GM12878 (cell line): ENCODE measurements around the gene DNASE1L1. TPM values are rescaled to one million over a fixed set of nuclear protein-coding genes. Genes with fewer than 3 reads are reported as not detected.

Experiments
- ATAC-seq: fragments of 200-7000 bp; cut with Tn5 transposase; 3 replicates; pipeline ENCODE4 v1.9.1; 2020; ENCODE audit warnings: mild to moderate bottlenecking, moderate library complexity
- BruUV-seq: library from RNA; stranded (reverse); fragments of 400-500 nt; replicated peaks from 2 replicates; lab custom pipeline; 2021; lab: Mats Ljungman, UMichigan
- CTCF ChIA-PET: fragments of 300-600 bp; sonication (Branson Sonifier 250); formaldehyde crosslinking; extraction: SDS; loops from one replicate; lab custom pipeline; 2021; ENCODE audit warnings: inconsistent platforms; lab: Yijun Ruan, JAX
- POLR2A ChIA-PET: fragments of 350-600 bp; formaldehyde crosslinking; extraction: SDS; loops from one replicate; lab custom pipeline; 2021; ENCODE audit warnings: inconsistent platforms; lab: Charles Lee
- RAD21 ChIA-PET: fragments of 300-600 bp; sonication (Branson Sonifier 250); formaldehyde crosslinking; loops from one replicate; lab custom pipeline; 2023; ENCODE audit warnings: antibody characterized with exemption; ENCODE audit not compliant: unreplicated experiment; lab: Charles Lee
- SMC1A ChIA-PET: fragments of 300-600 bp; sonication (Branson Sonifier 250); formaldehyde crosslinking; loops from one replicate; lab custom pipeline; 2023; ENCODE audit not compliant: unreplicated experiment, uncharacterized antibody; lab: Charles Lee
- DNase-seq: peaks from one replicate; pipeline ENCODE4 v3.0.0-alpha.2; 2011; ENCODE audit warnings: low read depth, low spot score
- FAIRE-seq: peaks from 3 replicates; lab custom pipeline; 2011; peaks lifted over from hg19 to GRCh38; lab: Jason Lieb, UNC
- H2AFZ ChIP-seq: 2 replicates; pipeline ENCODE4 v1.6.0; 2011; ENCODE audit warnings: low read depth, low read length, control low read depth; ENCODE audit not compliant: control insufficient read depth
- H3K27ac ChIP-seq: 2 replicates; pipeline ENCODE4 v1.5.1; 2011; ENCODE audit warnings: control low read depth; ENCODE audit not compliant: control insufficient read depth, insufficient read depth
- H3K27me3 ChIP-seq, 2 experiments: replicated peaks in 1 of 2; 2 replicates each; pipeline versions ENCODE4 v1.6.0 to v1.6.1; 2011; ENCODE audit warnings: low read length in 1 of 2; ENCODE audit not compliant: control insufficient read depth in 2 of 2, insufficient read depth in 2 of 2
- H3K36me3 ChIP-seq, 2 experiments: 2 replicates each; pipeline ENCODE4 v1.5.1; 2011; ENCODE audit warnings: low read length in 1 of 2; ENCODE audit not compliant: control insufficient read depth in 2 of 2, insufficient read depth in 2 of 2
- H3K4me1 ChIP-seq: 2 replicates; pipeline ENCODE4 v1.6.1; 2011; ENCODE audit warnings: mild to moderate bottlenecking, low read length, moderate library complexity, mixed read lengths; ENCODE audit not compliant: control insufficient read depth, insufficient read depth
- H3K4me2 ChIP-seq: 2 replicates; pipeline ENCODE4 v1.6.0; 2011; ENCODE audit warnings: control low read depth; ENCODE audit not compliant: control insufficient read depth, insufficient read depth
- H3K4me3 ChIP-seq: fragments of 200-600 bp; sonication (generic); 2 replicates; pipeline ENCODE4 v1.5.1; 2016
- H3K79me2 ChIP-seq: 2 replicates; pipeline ENCODE4 v1.6.0; 2011; ENCODE audit warnings: low read length; ENCODE audit not compliant: control insufficient read depth, insufficient read depth
- H3K9ac ChIP-seq: 2 replicates; pipeline ENCODE4 v1.8.0; 2011; ENCODE audit warnings: low read length, control low read depth, mixed read lengths; ENCODE audit not compliant: control insufficient read depth, insufficient read depth
- H3K9me3 ChIP-seq: replicated peaks from 3 replicates; pipeline ENCODE4 v1.5.1; 2011; ENCODE audit warnings: mild to moderate bottlenecking, low read length; ENCODE audit not compliant: control insufficient read depth, insufficient read depth
- H4K20me1 ChIP-seq: 2 replicates; pipeline ENCODE4 v1.6.0; 2011; ENCODE audit not compliant: control insufficient read depth, insufficient read depth
- HDGF ChIP-seq: fragments of 450-650 bp; IDR thresholded peaks from 2 replicates; pipeline ENCODE4 v1.6.1; 2016; ENCODE audit warnings: antibody characterized with exemption
- POLR2A ChIP-seq: IDR thresholded peaks from 2 replicates; pipeline ENCODE4 v1.6.1; 2011; ENCODE audit warnings: low read depth, mild to moderate bottlenecking, low read length
- WGBS: methylation state at CpG from one replicate; pipeline ENCODE4 v1.1.6; 2016; ENCODE audit warnings: low lambda C conversion rate; ENCODE audit not compliant: insufficient replicate concordance, insufficient coverage; ENCODE audit errors: missing lambda C conversion rate; 5-methylcytosine and 5-hydroxymethylcytosine counted together
- in situ Hi-C: fragments of 300-500 bp; cut with MboI; formaldehyde crosslinking; loops from 9 replicates; pipeline ENCODE4 v1.14.3; 2018; ENCODE audit warnings: mixed read lengths
- intact Hi-C: fragments of 100-400 bp; cut with micrococcal nuclease; formaldehyde crosslinking; loops from one replicate; pipeline ENCODE4 v1.14.2; 2022; ENCODE audit not compliant: unreplicated experiment
- microRNA-seq: library from miRNA; unstranded; fragments of <30 nt; microRNA quantifications from one replicate; pipeline ENCODE4, GENCODE V29; 2018
- polyA plus RNA-seq, 11 experiments: library from polyadenylated mRNA; depleted of rRNA in 4 of 11; unstranded in 6 of 11; stranded (reverse) in 5 of 11; fragments of >200 nt; fragmentation: Nextera tagmentation in 4 of 11; fragmentation: Illumina TruSeq in 1 of 11; extraction: Ambion mirVana in 4 of 11; extraction: Trizol in 1 of 11; gene quantifications; 1 replicate in 1 of 11; 2 replicates in 10 of 11; pipeline versions ENCODE4 v1.2.1 to v1.2.3, GENCODE V29; 2011 to 2016; ENCODE audit warnings: inconsistent platforms in 2 of 11, missing spikeins in 2 of 11, low read depth in 1 of 11
- small RNA-seq: library from RNA; depleted of rRNA; stranded (forward); fragments of <200 nt; gene quantifications from one replicate; pipeline ENCODE3, GENCODE V24; 2014
- total RNA-seq, 4 experiments: library from RNA; depleted of rRNA in 3 of 4; stranded (reverse); fragments of >200 nt in 3 of 4; fragmentation: Illumina TruSeq in 1 of 4; extraction: Trizol in 1 of 4; gene quantifications; 2 replicates each; pipeline versions ENCODE4 v1.2.1 to v1.2.3, GENCODE V29; 2013 to 2021

Gene DNASE1L1
- total and polyA plus RNA-seq, 10 of the 15 experiments (the other 5 are each of a cell fraction or from before 2014, with no cell fraction given): 0.60 to 22.7 (median 6.8) TPM

DNA sequence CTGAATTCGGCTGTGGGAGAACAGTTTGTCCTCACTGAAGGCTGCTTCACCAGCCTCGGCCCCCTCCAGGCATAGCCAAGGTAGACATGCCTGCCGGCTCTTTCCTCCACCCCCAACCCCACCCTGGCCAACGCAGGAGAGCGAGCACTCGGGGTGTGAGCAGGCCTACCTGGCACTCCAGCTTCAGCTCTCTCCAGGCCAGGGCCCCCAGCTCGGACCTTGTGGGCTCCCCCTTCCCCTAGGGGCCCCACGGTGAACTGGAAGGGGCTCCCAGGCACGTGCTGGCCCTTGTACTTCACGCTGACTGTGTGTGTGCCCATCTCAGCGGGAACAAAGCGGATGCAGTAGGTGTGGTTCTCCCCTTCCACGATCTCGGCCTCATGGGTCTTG lies 57.0 kb downstream of the DNASE1L1 start:
- TF ChIP-seq HDGF (no peak), POLR2A (peak; percentile 49)
- Histone ChIP-seq H3K9ac (no peak overlapping the region), H3K27ac (no peak overlapping the region), H3K27me3 (no peaks in the 10 kb centered on the region), H4K20me1 (no peaks in the 10 kb centered on the region), H3K4me3 (no peak overlapping the region), H3K4me1 (no peaks in the 10 kb centered on the region), H3K36me3 (peaks cover 0 to 49% of the 10 kb centered on the region in 2 experiments; a peak in 2 of 4 replicates), H2AFZ (no peak overlapping the region), H3K9me3 (no peaks in the 10 kb centered on the region; the same call in 2 of the 3 replicates), H3K4me2 (no peak overlapping the region), H3K79me2 (no peaks in the 10 kb centered on the region)
- ChIA-PET SMC1A (no interaction called here), CTCF (no interaction called here), POLR2A (no interaction called here), RAD21 (no interaction called here)
- in situ Hi-C loops: no loop called here
- ATAC-seq: no peak
- no peak for DNase-seq
- BruUV-seq: no TSS peak
- FAIRE-seq: no peak
- intact Hi-C loops: no loop called here
- 54% methylated on average over 14 of the region's 14 CpGs for WGBS

Small RNA genes within 50 kb of the gene (microRNA-seq; reads per million reads assigned to microRNA genes)
- gene MIR6858: not detected

Small RNA genes within 50 kb of the gene (small RNA-seq; reads per million reads assigned to genes)
- gene MIR6858: 0.35 reads per million
- not detected for gene SNORA70

Other genes with a start within 250 kb of the DNASE1L1 start
Only the 7 nearest of the 22 such genes appear.
- gene FLNA, start 34.6 kb downstream of the DNASE1L1 start, total RNA-seq (2014; rRNA removed): 379 and 459 TPM in 2 replicates
- 128 and 137 TPM in 2 replicates for gene FLNA, start 34.6 kb downstream of the DNASE1L1 start, total RNA-seq (2014; rRNA removed; fragmentation: Illumina TruSeq; extraction: Trizol)
- gene FLNA, start 34.6 kb downstream of the DNASE1L1 start, total RNA-seq (2021): 617 and 643 TPM in 2 replicates
- 22.1 and 56.9 TPM in 2 replicates for gene FLNA, start 34.6 kb downstream of the DNASE1L1 start, polyA plus RNA-seq (2011; rRNA removed)
- gene FLNA, start 34.6 kb downstream of the DNASE1L1 start, polyA plus RNA-seq (2014; fragmentation: Illumina TruSeq; extraction: Trizol): 52.0 and 174 TPM in 2 replicates
- 10 to 100 TPM in 1 of 2 experiments, 1 to 10 TPM in 1; 5.1 to 30.6 TPM for gene FLNA, start 34.6 kb downstream of the DNASE1L1 start, polyA plus RNA-seq (2014; fragmentation: Nextera tagmentation; extraction: Ambion mirVana)
- gene FLNA, start 34.6 kb downstream of the DNASE1L1 start, polyA plus RNA-seq (2014; rRNA removed): 168 and 269 TPM in 2 replicates
- 100 to 1,000 TPM; 344 to 347 TPM for gene FLNA, start 34.6 kb downstream of the DNASE1L1 start, polyA plus RNA-seq (2016; fragmentation: Nextera tagmentation; extraction: Ambion mirVana)
- 13.1 and 16.0 TPM in 2 replicates for gene EMD, start 30.0 kb downstream of the DNASE1L1 start, total RNA-seq (2014; rRNA removed)
- 26.7 and 27.1 TPM in 2 replicates for gene EMD, start 30.0 kb downstream of the DNASE1L1 start, total RNA-seq (2014; rRNA removed; fragmentation: Illumina TruSeq; extraction: Trizol)
- 58.5 and 59.3 TPM in 2 replicates for gene EMD, start 30.0 kb downstream of the DNASE1L1 start, total RNA-seq (2021)
- 15.3 and 23.3 TPM in 2 replicates for gene EMD, start 30.0 kb downstream of the DNASE1L1 start, polyA plus RNA-seq (2011; rRNA removed)
- gene EMD, start 30.0 kb downstream of the DNASE1L1 start, polyA plus RNA-seq (2014; fragmentation: Illumina TruSeq; extraction: Trizol): 63.8 and 83.3 TPM in 2 replicates
- gene EMD, start 30.0 kb downstream of the DNASE1L1 start, polyA plus RNA-seq (2014; fragmentation: Nextera tagmentation; extraction: Ambion mirVana): 1 to 10 TPM in 1 of 2 experiments, under 1 TPM in 1; 0.76 to 1.9 TPM
- 63.9 TPM in 2 replicates for gene EMD, start 30.0 kb downstream of the DNASE1L1 start, polyA plus RNA-seq (2014; rRNA removed)
- gene EMD, start 30.0 kb downstream of the DNASE1L1 start, polyA plus RNA-seq (2016; fragmentation: Nextera tagmentation; extraction: Ambion mirVana): 100 to 1,000 TPM in 1 of 2 experiments, 10 to 100 TPM in 1; 89.5 to 100 TPM
- gene RPL10, start 10.9 kb downstream of the DNASE1L1 start, total RNA-seq (2014; rRNA removed): 4,925 and 4,997 TPM in 2 replicates
- gene RPL10, start 10.9 kb downstream of the DNASE1L1 start, total RNA-seq (2014; rRNA removed; fragmentation: Illumina TruSeq; extraction: Trizol): 3,759 and 3,772 TPM in 2 replicates
- gene RPL10, start 10.9 kb downstream of the DNASE1L1 start, total RNA-seq (2021): 4,064 and 4,152 TPM in 2 replicates
- 2,618 and 3,504 TPM in 2 replicates for gene RPL10, start 10.9 kb downstream of the DNASE1L1 start, polyA plus RNA-seq (2011; rRNA removed)
- gene RPL10, start 10.9 kb downstream of the DNASE1L1 start, polyA plus RNA-seq (2014; fragmentation: Illumina TruSeq; extraction: Trizol): 6,343 and 6,987 TPM in 2 replicates
- gene RPL10, start 10.9 kb downstream of the DNASE1L1 start, polyA plus RNA-seq (2014; fragmentation: Nextera tagmentation; extraction: Ambion mirVana): 1,000 to 10,000 TPM; 5,383 to 7,222 TPM
- 6,238 and 6,871 TPM in 2 replicates for gene RPL10, start 10.9 kb downstream of the DNASE1L1 start, polyA plus RNA-seq (2014; rRNA removed)
- 1,000 to 10,000 TPM; 1,938 to 2,032 TPM for gene RPL10, start 10.9 kb downstream of the DNASE1L1 start, polyA plus RNA-seq (2016; fragmentation: Nextera tagmentation; extraction: Ambion mirVana)
- gene TAFAZZIN, start 2.3 kb upstream of the DNASE1L1 start, total RNA-seq (2014; rRNA removed): 25.3 and 31.3 TPM in 2 replicates
- 14.2 and 15.3 TPM in 2 replicates for gene TAFAZZIN, start 2.3 kb upstream of the DNASE1L1 start, total RNA-seq (2014; rRNA removed; fragmentation: Illumina TruSeq; extraction: Trizol)
- gene TAFAZZIN, start 2.3 kb upstream of the DNASE1L1 start, total RNA-seq (2021): 37.0 and 39.2 TPM in 2 replicates
- gene TAFAZZIN, start 2.3 kb upstream of the DNASE1L1 start, polyA plus RNA-seq (2011; rRNA removed): 15.7 and 20.0 TPM in 2 replicates
- gene TAFAZZIN, start 2.3 kb upstream of the DNASE1L1 start, polyA plus RNA-seq (2014; fragmentation: Illumina TruSeq; extraction: Trizol): 21.8 and 22.6 TPM in 2 replicates
- gene TAFAZZIN, start 2.3 kb upstream of the DNASE1L1 start, polyA plus RNA-seq (2014; fragmentation: Nextera tagmentation; extraction: Ambion mirVana): 1 to 10 TPM in 1 of 2 experiments, under 1 TPM in 1; 0.71 to 1.4 TPM
- gene TAFAZZIN, start 2.3 kb upstream of the DNASE1L1 start, polyA plus RNA-seq (2014; rRNA removed): 43.1 and 50.4 TPM in 2 replicates
- 10 to 100 TPM; 25.0 to 31.6 TPM for gene TAFAZZIN, start 2.3 kb upstream of the DNASE1L1 start, polyA plus RNA-seq (2016; fragmentation: Nextera tagmentation; extraction: Ambion mirVana)
- gene ATP6AP1, start 19.4 kb upstream of the DNASE1L1 start, total RNA-seq (2014; rRNA removed): 23.0 and 25.0 TPM in 2 replicates
- gene ATP6AP1, start 19.4 kb upstream of the DNASE1L1 start, total RNA-seq (2014; rRNA removed; fragmentation: Illumina TruSeq; extraction: Trizol): 15.3 and 15.8 TPM in 2 replicates
- gene ATP6AP1, start 19.4 kb upstream of the DNASE1L1 start, total RNA-seq (2021): 31.2 and 35.7 TPM in 2 replicates
- gene ATP6AP1, start 19.4 kb upstream of the DNASE1L1 start, polyA plus RNA-seq (2011; rRNA removed): 20.2 and 39.8 TPM in 2 replicates
- 19.5 and 32.8 TPM in 2 replicates for gene ATP6AP1, start 19.4 kb upstream of the DNASE1L1 start, polyA plus RNA-seq (2014; fragmentation: Illumina TruSeq; extraction: Trizol)
- gene ATP6AP1, start 19.4 kb upstream of the DNASE1L1 start, polyA plus RNA-seq (2014; fragmentation: Nextera tagmentation; extraction: Ambion mirVana): 1 to 10 TPM; 4.5 to 7.8 TPM
- gene ATP6AP1, start 19.4 kb upstream of the DNASE1L1 start, polyA plus RNA-seq (2014; rRNA removed): 44.2 and 45.5 TPM in 2 replicates
- 10 to 100 TPM; 56.3 to 56.4 TPM for gene ATP6AP1, start 19.4 kb upstream of the DNASE1L1 start, polyA plus RNA-seq (2016; fragmentation: Nextera tagmentation; extraction: Ambion mirVana)
- gene GDI1, start 27.9 kb upstream of the DNASE1L1 start, total RNA-seq (2014; rRNA removed): 46.6 and 59.9 TPM in 2 replicates
- gene GDI1, start 27.9 kb upstream of the DNASE1L1 start, total RNA-seq (2014; rRNA removed; fragmentation: Illumina TruSeq; extraction: Trizol): 22.2 and 22.7 TPM in 2 replicates
- 57.9 and 61.3 TPM in 2 replicates for gene GDI1, start 27.9 kb upstream of the DNASE1L1 start, total RNA-seq (2021)
- gene GDI1, start 27.9 kb upstream of the DNASE1L1 start, polyA plus RNA-seq (2011; rRNA removed): 48.1 and 102 TPM in 2 replicates
- 45.1 and 64.1 TPM in 2 replicates for gene GDI1, start 27.9 kb upstream of the DNASE1L1 start, polyA plus RNA-seq (2014; fragmentation: Illumina TruSeq; extraction: Trizol)
- gene GDI1, start 27.9 kb upstream of the DNASE1L1 start, polyA plus RNA-seq (2014; fragmentation: Nextera tagmentation; extraction: Ambion mirVana): 1 to 10 TPM in 1 of 2 experiments, under 1 TPM in 1; 0.92 to 4.3 TPM
- 82.1 and 101 TPM in 2 replicates for gene GDI1, start 27.9 kb upstream of the DNASE1L1 start, polyA plus RNA-seq (2014; rRNA removed)
- 10 to 100 TPM; 34.5 to 39.3 TPM for gene GDI1, start 27.9 kb upstream of the DNASE1L1 start, polyA plus RNA-seq (2016; fragmentation: Nextera tagmentation; extraction: Ambion mirVana)
- 25.8 and 32.1 TPM in 2 replicates for gene FAM50A, start 34.9 kb upstream of the DNASE1L1 start, total RNA-seq (2014; rRNA removed)
- 37.0 and 39.5 TPM in 2 replicates for gene FAM50A, start 34.9 kb upstream of the DNASE1L1 start, total RNA-seq (2014; rRNA removed; fragmentation: Illumina TruSeq; extraction: Trizol)
- gene FAM50A, start 34.9 kb upstream of the DNASE1L1 start, total RNA-seq (2021): 44.3 and 46.7 TPM in 2 replicates
- 23.0 and 30.2 TPM in 2 replicates for gene FAM50A, start 34.9 kb upstream of the DNASE1L1 start, polyA plus RNA-seq (2011; rRNA removed)
- gene FAM50A, start 34.9 kb upstream of the DNASE1L1 start, polyA plus RNA-seq (2014; fragmentation: Illumina TruSeq; extraction: Trizol): 32.9 and 43.9 TPM in 2 replicates
- 1 to 10 TPM; 4.2 to 5.4 TPM for gene FAM50A, start 34.9 kb upstream of the DNASE1L1 start, polyA plus RNA-seq (2014; fragmentation: Nextera tagmentation; extraction: Ambion mirVana)
- 45.8 and 51.3 TPM in 2 replicates for gene FAM50A, start 34.9 kb upstream of the DNASE1L1 start, polyA plus RNA-seq (2014; rRNA removed)
- 10 to 100 TPM; 20.4 to 40.9 TPM for gene FAM50A, start 34.9 kb upstream of the DNASE1L1 start, polyA plus RNA-seq (2016; fragmentation: Nextera tagmentation; extraction: Ambion mirVana)